K562 (cell line): ENCODE data around the gene TTLL11. TPM values are rescaled to one million over a fixed set of nuclear protein-coding genes. Genes with fewer than 3 reads are reported as not detected.

Experiments
- ATAC-seq: fragments of 200-7000 bp; cut with Tn5 transposase; 3 replicates; pipeline ENCODE4 v1.9.1; 2020; ENCODE audit warnings: moderate library complexity
- BruUV-seq: library from RNA; stranded (reverse); fragments of 400-500 nt; replicated peaks from 2 replicates; lab custom pipeline; 2021; lab: Mats Ljungman, UMichigan
- CTCF ChIA-PET: fragments of 300-600 bp; formaldehyde crosslinking; extraction: SDS; loops from one replicate; lab custom pipeline; 2021; ENCODE audit warnings: low intra/inter-chr PET ratio; lab: Yijun Ruan, JAX
- POLR2A ChIA-PET: fragments of 300-600, 350-650 bp; sonication (Branson Sonifier 250); formaldehyde crosslinking; extraction: SDS; loops from one replicate; lab custom pipeline; 2021; ENCODE audit warnings: antibody characterized with exemption, inconsistent platforms; lab: Yijun Ruan, JAX
- DNase-seq, 4 experiments: peaks; one replicate each; pipeline versions ENCODE4 v3.0.0 to v3.0.0-alpha.2; 2011 to 2018; ENCODE audit warnings: low spot score in 3 of 4, mixed read lengths in 3 of 4; ENCODE audit errors: extremely low read depth in 1 of 4
- FAIRE-seq: peaks from 2 replicates; lab custom pipeline; 2011; peaks lifted over from hg19 to GRCh38; lab: Jason Lieb, UNC
- H2AFZ ChIP-seq: 2 replicates; pipeline ENCODE4 v1.6.0; 2011; ENCODE audit warnings: low read depth, low read length, control low read depth, inconsistent platforms
- H3K27ac ChIP-seq: fragments of 200-600 bp; 3 replicates; pipeline ENCODE4 v1.8.0; 2011; ENCODE audit warnings: low read depth, mild to moderate bottlenecking, control low read depth, inconsistent platforms, low read length, moderate library complexity, mixed read lengths; ENCODE audit errors: extremely low read depth
- H3K27me3 ChIP-seq, 2 experiments: fragments of 300-600 bp in 1 of 2; 2 replicates in 1 of 2; 3 replicates in 1 of 2; pipeline versions ENCODE4 v1.6.0 to v1.8.0; 2011; ENCODE audit warnings: inconsistent platforms in 2 of 2, low read length in 2 of 2, mild to moderate bottlenecking in 1 of 2, mixed read lengths in 1 of 2, moderate library complexity in 1 of 2; ENCODE audit not compliant: control insufficient read depth in 2 of 2, insufficient read depth in 2 of 2
- H3K36me3 ChIP-seq: fragments of 300-600 bp; 3 replicates; pipeline ENCODE4 v1.8.0; 2011; ENCODE audit warnings: mild to moderate bottlenecking, low read length, inconsistent platforms; ENCODE audit not compliant: control insufficient read depth, insufficient read depth
- H3K4me1 ChIP-seq, 2 experiments: fragments of 200-600 bp in 1 of 2; replicated peaks in 1 of 2; 2 replicates in 1 of 2; 3 replicates in 1 of 2; pipeline versions ENCODE4 v1.5.1 to v1.8.0; 2011; ENCODE audit warnings: inconsistent platforms in 2 of 2, low read length in 2 of 2, mild to moderate bottlenecking in 1 of 2, mixed read lengths in 1 of 2, moderate library complexity in 1 of 2; ENCODE audit not compliant: control insufficient read depth in 2 of 2, insufficient read depth in 2 of 2
- H3K4me2 ChIP-seq: 2 replicates; pipeline ENCODE4 v1.6.1; 2011; ENCODE audit warnings: low read length, control low read depth, inconsistent platforms, mixed read lengths; ENCODE audit not compliant: insufficient read depth
- H3K4me3 ChIP-seq: fragments of 200-600 bp; sonication (generic), shearing (Covaris generic); 2 replicates; pipeline ENCODE4 v1.5.1; 2016; ENCODE audit warnings: control low read depth, inconsistent platforms
- H3K79me2 ChIP-seq: fragments of 200-600 bp; 3 replicates; pipeline ENCODE4 v1.8.0; 2011; ENCODE audit warnings: low read length, inconsistent platforms; ENCODE audit not compliant: control insufficient read depth, insufficient read depth
- H3K9ac ChIP-seq, 2 experiments: 2 replicates each; pipeline versions ENCODE4 v1.6.0 to v1.6.1; 2011; ENCODE audit warnings: low read depth in 2 of 2, low read length in 2 of 2, control low read depth in 1 of 2, inconsistent platforms in 1 of 2, mild to moderate bottlenecking in 1 of 2, mixed read lengths in 1 of 2; ENCODE audit not compliant: insufficient read depth in 1 of 2
- H3K9me1 ChIP-seq: one replicate; pipeline ENCODE4 v1.6.0; 2011; ENCODE audit warnings: inconsistent platforms, mild to moderate bottlenecking, low read length, moderate library complexity; ENCODE audit not compliant: control insufficient read depth, insufficient read depth
- H3K9me3 ChIP-seq: replicated peaks from 2 replicates; pipeline ENCODE4 v1.5.1; 2011; ENCODE audit warnings: low read depth, low read length, inconsistent platforms; ENCODE audit not compliant: control insufficient read depth, insufficient read depth
- H4K20me1 ChIP-seq: replicated peaks from 2 replicates; pipeline ENCODE4 v1.6.1; 2011; ENCODE audit warnings: low read length, inconsistent platforms, mixed read lengths; ENCODE audit not compliant: control insufficient read depth, insufficient read depth
- CBFA2T3 ChIP-seq: fragments of 450-650 bp; IDR thresholded peaks from 2 replicates; pipeline ENCODE4 v1.6.1; 2017
- DACH1 ChIP-seq: fragments of 450-650 bp; IDR thresholded peaks from 2 replicates; pipeline ENCODE4 v1.6.1; 2018; ENCODE audit not compliant: partially characterized antibody
- DIDO1 ChIP-seq: fragments of 450-650 bp; IDR thresholded peaks from 2 replicates; pipeline ENCODE4 v1.6.1; 2016; ENCODE audit warnings: low read depth, missing biosample characterization, missing genetic modification characterization
- GATAD2A ChIP-seq: fragments of 450-650 bp; IDR thresholded peaks from 2 replicates; pipeline ENCODE4 v1.6.1; 2017
- ILK ChIP-seq: fragments of 450-650 bp; IDR thresholded peaks from 2 replicates; pipeline ENCODE4 v1.6.1; 2016; ENCODE audit warnings: missing genetic modification characterization, low read depth, mild to moderate bottlenecking, missing compliant biosample characterization, moderate library complexity, borderline replicate concordance
- KLF1 ChIP-seq: fragments of 450-650 bp; IDR thresholded peaks from 2 replicates; pipeline ENCODE4 v1.6.1; 2016; ENCODE audit warnings: missing genetic modification characterization, missing compliant biosample characterization
- MYNN ChIP-seq, 2 experiments: sonication (generic); formaldehyde crosslinking in 1 of 2; IDR thresholded peaks; 2 replicates each; pipeline versions ENCODE4 v1.5.0 to v1.6.1; 2016 to 2020; ENCODE audit warnings: antibody characterized with exemption in 1 of 2, missing genetic modification reagents in 1 of 2
- NBN ChIP-seq: fragments of 450-650 bp; IDR thresholded peaks from 2 replicates; pipeline ENCODE4 v1.6.1; 2016; ENCODE audit warnings: low read depth, mild to moderate bottlenecking
- POLR2H ChIP-seq: IDR thresholded peaks from 2 replicates; pipeline ENCODE4 v1.6.1; 2016; ENCODE audit warnings: missing genetic modification characterization, low read depth, mild to moderate bottlenecking, control low read depth, missing compliant biosample characterization, moderate library complexity
- SMAD1 ChIP-seq: fragments of 150-350 bp; IDR thresholded peaks from 2 replicates; pipeline ENCODE4 v1.6.1; 2014; ENCODE audit warnings: low read length, low read depth; ENCODE audit not compliant: partially characterized antibody
- SMARCC2 ChIP-seq: fragments of 450-650 bp; IDR thresholded peaks from 2 replicates; pipeline ENCODE4 v1.6.1; 2017; ENCODE audit warnings: antibody characterized with exemption, moderate library complexity, mild to moderate bottlenecking, low read depth
- TOE1 ChIP-seq, 2 experiments: fragments of 450-650 bp in 1 of 2; sonication (generic) in 1 of 2; formaldehyde crosslinking in 1 of 2; IDR thresholded peaks; 2 replicates each; pipeline versions ENCODE4 v1.7.1 to v1.8.0; 2016 to 2022; ENCODE audit warnings: borderline replicate concordance in 2 of 2, mild to moderate bottlenecking in 2 of 2, antibody characterized with exemption in 1 of 2, inconsistent platforms in 1 of 2, low read depth in 1 of 2, missing genetic modification reagents in 1 of 2, moderate library complexity in 1 of 2
- WHSC1 ChIP-seq: IDR thresholded peaks from one replicate; pipeline ENCODE4 v1.6.1; 2012; ENCODE audit warnings: low read length, control low read depth, inconsistent platforms
- XRCC5 ChIP-seq: fragments of 200-400 bp; formaldehyde crosslinking; IDR thresholded peaks from 2 replicates; pipeline ENCODE4 v1.6.1; 2017; ENCODE audit warnings: low read depth, mild to moderate bottlenecking, low read length
- ZBTB2 ChIP-seq: fragments of 450-650 bp; IDR thresholded peaks from 2 replicates; pipeline ENCODE4 v1.6.1; 2016; ENCODE audit warnings: antibody characterized with exemption
- ZFP36 ChIP-seq: fragments of 150-350 bp; IDR thresholded peaks from 2 replicates; pipeline ENCODE4 v1.6.1; 2018; ENCODE audit warnings: low read length, low read depth; ENCODE audit not compliant: partially characterized antibody
- ZNF239 ChIP-seq: fragments of 250-450 bp; sonication (Bioruptor Pico); IDR thresholded peaks from 2 replicates; pipeline ENCODE4 v1.4.0; 2020; ENCODE audit warnings: mild to moderate bottlenecking
- ZNF354B ChIP-seq: fragments of 250-450 bp; sonication (Bioruptor Pico); IDR thresholded peaks from 2 replicates; pipeline ENCODE4 v1.4.0; 2020
- ZNF766 ChIP-seq: fragments of 200-800 bp; sonication (Bioruptor generic); conservative IDR thresholded peaks from 2 replicates; pipeline ENCODE4 v1.6.1; 2016; ENCODE audit warnings: missing genetic modification characterization, missing compliant biosample characterization
- ZNF785 ChIP-seq: fragments of 250-450 bp; sonication (Bioruptor Pico); IDR thresholded peaks from 2 replicates; pipeline ENCODE4 v1.4.0; 2020; ENCODE audit warnings: mild to moderate bottlenecking
- WGBS: fragments of 100-300 bp; shearing (Covaris generic); methylation state at CpG from one replicate; pipeline ENCODE4 v1.1.6; 2016; ENCODE audit warnings: low coverage, mixed read lengths; ENCODE audit not compliant: insufficient coverage; ENCODE audit errors: missing lambda C conversion rate; 5-methylcytosine and 5-hydroxymethylcytosine counted together
- in situ Hi-C: fragments of 300-500 bp; cut with MboI; formaldehyde crosslinking; loops from 4 replicates; pipeline ENCODE4 v1.15.0; 2018; ENCODE audit warnings: inconsistent platforms, mixed read lengths
- intact Hi-C: fragments of 100-400 bp; cut with micrococcal nuclease; formaldehyde crosslinking; loops from 2 replicates; pipeline ENCODE4 v1.14.2; 2022
- polyA plus RNA-seq, 8 experiments: library from polyadenylated mRNA; depleted of rRNA in 4 of 8; stranded (reverse) in 5 of 8; unstranded in 3 of 8; fragments of >200 nt; fragmentation: Nextera tagmentation in 2 of 8; fragmentation: Illumina TruSeq in 1 of 8; extraction: Ambion mirVana in 2 of 8; extraction: Trizol in 1 of 8; gene quantifications; 2 replicates each; pipeline versions ENCODE4 v1.2.1 to v1.2.3, GENCODE V29; 2011 to 2014; ENCODE audit warnings: inconsistent platforms in 1 of 8, missing spikeins in 1 of 8
- total RNA-seq, 7 experiments: library from RNA; depleted of rRNA in 6 of 7; stranded (reverse); fragments of >200 nt in 6 of 7; fragmentation: Illumina TruSeq in 2 of 7; extraction: Trizol in 2 of 7; gene quantifications; 2 replicates each; pipeline versions ENCODE4 v1.2.1 to v1.2.3, GENCODE V29; 2011 to 2021; ENCODE audit warnings: low replicate concordance in 1 of 7

TTLL11 gene
- total and polyA plus RNA-seq, 9 of the 15 experiments (the other 6 are each of a cell fraction or from before 2014, with no cell fraction given) = 0.83 to 4.4 (median 2.7) TPM

- BruUV-seq = no TSS peak
- 2% methylated on average over 5 of the region's 5 CpGs for WGBS
These were observed 200.4 kb downstream of the TTLL11 start for GRCh38 chr9:121892706-121893105.

More at GRCh38 chr9:121892706-121893105, 200.4 kb downstream of the TTLL11 start:
- Histone ChIP-seq H3K9ac (no peak overlapping the region), H3K4me1 (peaks cover 0 to 5% of the 10 kb centered on the region in 2 experiments; a peak in 1 of 5 replicates), H3K36me3 (no peaks in the 10 kb centered on the region), H3K9me3 (peaks cover 6% of the 10 kb centered on the region; the same call in 1 of the 2 replicates), H3K79me2 (no peaks in the 10 kb centered on the region), H3K27me3 (peaks cover 0 to 26% of the 10 kb centered on the region in 2 experiments; a peak in 2 of 5 replicates), H3K27ac (no peak overlapping the region), H3K4me3 (no peak overlapping the region), H2AFZ (no peak overlapping the region), H4K20me1 (peaks cover 4% of the 10 kb centered on the region), H3K9me1 (no peaks in the 10 kb centered on the region), H3K4me2 (no peak overlapping the region)
- no peak for FAIRE-seq
- ChIA-PET POLR2A (interaction anchor here (0.6 to 0.8 kb wide), 2 partner anchors 129 to 1300 kb away, joined by 3 to 4 read pairs; no protein-coding TSS in a partner anchor), CTCF (no interaction called here)
- no peak for ATAC-seq
- no peak for DNase-seq
- TF ChIP-seq ZNF785 (CRISPR knock-in tag) (no peak), CBFA2T3 (no peak), ZNF239 (CRISPR knock-in tag) (no peak), NBN (no peak), DIDO1 (tag) (no peak), ZBTB2 (no peak), DACH1 (no peak), GATAD2A (no peak), ILK (no peak), ZNF354B (CRISPR knock-in tag) (no peak), ZFP36 (no peak), XRCC5 (no peak), KLF1 (tag) (no peak), TOE1 (IDR thresholded peaks at IDR 0.05; ENCODE audit: borderline replicate concordance) (no peak), TOE1 (CRISPR knock-in tag; IDR thresholded peaks at IDR 0.05; ENCODE audit: borderline replicate concordance, low read depth) (no peak), ZNF766 (CRISPR knock-in tag) (no peak), SMAD1 (no peak), MYNN (IDR thresholded peaks at IDR 0.05) (no peak), MYNN (CRISPR knock-in tag; IDR thresholded peaks at IDR 0.05) (no peak), POLR2H (tag) (no peak), SMARCC2 (no peak), WHSC1 (no peak)
- in situ Hi-C loops = no loop called here
- intact Hi-C loops = no loop called here
